Anterior cingulate cortex (tissue), 58 donors: ENCODE measurements around the gene OR13F1.
"Not testable (repeated sequence)": the region's sequence is repeated elsewhere in the genome, so short reads cannot be mapped to it uniquely, and the experiment has no call there.

Experiments used
- DNase-seq, 58 donors: peaks; one replicate each; lab custom pipeline; 2025; lab: John Stamatoyannopoulos, UW

Gene OR13F1

DNA sequence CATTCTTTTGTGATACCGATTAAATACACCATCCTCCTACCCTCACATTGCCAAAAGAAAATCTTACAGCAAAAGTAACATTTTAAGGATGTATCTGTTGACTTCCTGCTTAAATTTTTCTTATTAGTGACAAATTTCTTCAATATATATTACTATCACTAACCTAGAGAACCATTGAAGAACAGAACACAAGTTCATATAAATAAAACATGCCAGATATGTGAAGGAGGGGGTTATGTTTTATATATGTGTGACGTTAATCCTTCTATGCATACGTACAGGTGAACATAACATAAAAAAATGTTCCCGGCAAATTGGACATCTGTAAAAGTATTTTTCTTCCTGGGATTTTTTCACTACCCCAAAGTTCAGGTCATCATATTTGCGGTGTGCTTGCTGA, at the start of gene OR13F1:
Gene OR13F1, plus strand, starts transcription at position 301 of the 400 bp plus-strand sequence. Its CDS starts 0 bp downstream, at position 301.
- no peak for DNase-seq

GRCh38 chr9:104456831-104457230, 47.2 kb upstream of the OR13F1 start:
- DNase-seq = no peak

DNA sequence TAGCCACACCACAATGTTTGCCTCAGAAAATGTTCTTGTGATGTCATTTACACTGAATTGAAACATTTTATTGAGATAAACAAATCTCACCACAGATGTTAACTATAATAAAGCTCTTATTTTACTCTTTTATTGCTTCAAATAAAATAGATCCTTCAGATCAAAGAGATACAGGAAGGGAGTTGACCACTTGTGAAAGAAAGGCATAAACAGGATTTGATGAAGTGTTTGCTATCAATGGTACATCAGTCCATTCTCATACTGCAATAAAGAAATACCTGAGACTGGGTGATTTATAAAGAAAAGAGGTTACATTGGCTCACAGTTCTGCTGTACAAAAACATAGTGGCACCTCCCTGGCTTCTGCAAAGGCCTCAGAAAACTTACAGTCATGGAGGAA, 40.2 kb upstream of the OR13F1 start:
- no peak for DNase-seq

GRCh38 chr9:104468261-104468660, 35.8 kb upstream of the OR13F1 start:
- DNase-seq = no peak

DNA sequence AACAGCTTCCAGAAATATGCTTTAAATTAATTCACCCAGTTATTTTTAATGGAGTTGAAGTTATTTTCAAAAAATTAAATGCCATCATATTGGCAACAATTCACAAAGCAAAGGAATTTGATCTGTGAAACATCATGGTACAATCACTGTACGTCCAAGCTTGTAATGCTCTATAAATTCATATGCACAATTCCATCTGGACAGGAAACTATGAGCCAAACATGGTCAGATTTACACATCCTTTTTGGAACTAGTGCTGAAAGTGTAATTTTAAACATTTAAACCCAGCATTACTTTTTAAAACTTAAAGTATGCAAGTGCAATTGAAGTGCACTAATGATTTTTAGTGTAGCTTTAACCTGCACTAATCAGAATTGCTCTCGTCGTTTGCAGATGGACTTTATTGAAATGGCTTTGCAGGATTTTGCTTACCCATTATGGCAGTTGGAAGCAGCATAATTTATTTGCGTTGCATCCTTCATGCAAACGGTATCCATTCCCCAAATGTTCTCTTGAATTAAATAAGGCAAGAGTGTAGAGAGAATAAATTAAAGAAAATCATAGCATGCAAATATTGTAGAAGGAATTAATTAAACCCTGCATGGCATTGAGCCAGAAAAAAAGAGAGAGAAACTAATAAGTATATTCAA, 21.0 kb upstream of the OR13F1 start:
- DNase-seq = no peak

GRCh38 chr9:104485014-104485413, 19.0 kb upstream of the OR13F1 start:
- no peak for DNase-seq

GRCh38 chr9:104494808-104495207, 9.3 kb upstream of the OR13F1 start:
- no peak for DNase-seq

DNA sequence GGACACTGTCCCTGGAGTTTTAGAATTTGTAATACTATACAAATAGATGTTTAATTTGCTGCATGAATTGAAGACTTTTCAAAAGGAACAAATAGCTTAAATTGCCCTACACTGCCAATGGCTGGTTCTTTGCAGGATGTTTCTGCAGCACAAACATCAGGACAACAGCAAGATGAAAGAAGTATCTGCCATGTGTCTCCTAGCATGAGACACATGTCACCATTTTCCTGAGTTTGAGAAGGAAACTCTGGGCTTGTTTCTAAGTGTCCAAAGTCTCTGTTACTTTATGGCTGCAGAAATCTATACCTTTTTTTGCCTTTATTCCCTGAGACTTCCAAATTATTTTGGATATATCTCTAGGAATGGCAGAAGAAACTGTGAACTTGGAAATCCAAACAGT, 623 bp upstream of the OR13F1 start:
- no peak for DNase-seq

GRCh38 chr9:104506565-104506964, 2.5 kb downstream of the OR13F1 start:
- DNase-seq = no peak

DNA sequence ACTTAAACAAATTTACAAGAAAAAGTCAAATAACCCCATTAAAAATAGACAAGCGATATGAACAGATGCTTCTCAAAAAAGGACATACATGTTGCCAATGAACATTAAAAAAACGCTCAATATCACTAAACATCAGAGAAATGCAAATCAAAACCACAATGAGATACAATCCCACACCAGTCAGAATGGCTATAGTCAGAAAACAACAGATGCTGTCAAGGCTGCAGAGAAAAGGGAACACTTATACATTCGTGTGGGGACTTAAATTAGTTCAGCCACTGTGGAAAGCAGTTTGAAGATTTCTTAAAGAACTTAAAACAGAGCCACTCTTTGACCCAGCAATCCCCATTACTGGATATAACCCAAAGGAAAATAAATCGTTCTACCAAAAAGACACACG, 10.8 kb downstream of the OR13F1 start:
- DNase-seq = no peak

DNA sequence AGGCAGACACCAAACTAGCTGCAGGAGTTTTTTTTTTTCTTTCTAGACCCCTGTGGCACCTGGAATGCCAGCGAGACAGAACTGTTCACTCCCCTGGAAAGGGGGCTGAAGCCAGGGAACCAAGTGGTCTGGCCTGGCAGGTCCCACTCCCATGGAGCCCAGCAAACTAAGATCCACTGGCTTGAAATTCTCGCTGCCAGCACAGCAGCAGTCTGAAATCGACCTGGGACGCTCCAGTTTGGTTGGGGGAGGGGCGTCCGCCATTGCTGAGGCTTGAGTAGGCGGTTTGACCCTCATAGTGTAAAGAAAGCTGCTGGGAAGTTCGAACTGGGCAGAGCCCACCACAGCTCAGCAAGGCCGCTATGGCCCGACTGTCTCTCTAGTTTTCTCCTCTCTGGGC, 16.2 kb downstream of the OR13F1 start:
- DNase-seq = not testable (repeated sequence)

- DNase-seq = no peak
These were observed 23.0 kb downstream of the OR13F1 start, which contains the start of gene OR13C4 for GRCh38 chr9:104527109-104527508. Gene OR13C4 (minus strand): TSS chr9:104527209. CDS start chr9:104527209, 0 bp downstream.

- DNase-seq = no peak
These were observed 32.7 kb downstream of the OR13F1 start, which contains the start of gene OR13C3 for GRCh38 chr9:104536756-104537155. Gene OR13C3 (minus strand): TSS chr9:104536856. CDS start chr9:104536723, 133 bp downstream.

GRCh38 chr9:104539275-104539674, 35.2 kb downstream of the OR13F1 start:
- no peak for DNase-seq

DNA sequence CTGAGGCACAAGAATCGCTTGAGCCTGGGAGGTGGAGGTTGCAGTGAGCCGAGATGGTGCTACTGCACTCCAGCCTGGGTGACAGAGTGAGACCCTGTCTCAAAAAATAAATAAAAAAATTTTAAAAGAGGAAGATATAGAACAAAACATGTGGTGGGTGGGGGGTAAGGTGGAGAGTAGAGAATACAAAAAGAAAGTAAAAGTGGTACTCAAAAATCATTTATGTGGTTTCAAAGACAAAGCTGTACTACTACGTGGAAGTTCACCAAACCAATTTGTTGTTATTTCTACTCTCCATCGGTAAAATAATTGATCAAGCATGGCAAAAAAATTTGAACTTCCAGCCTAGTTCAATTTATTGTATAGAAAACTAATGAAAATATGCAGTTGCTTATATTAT, 40.6 kb downstream of the OR13F1 start:
- DNase-seq = no peak

- no peak for DNase-seq
These were observed 49.2 kb downstream of the OR13F1 start for GRCh38 chr9:104553261-104553660.
